T-helper 22 cell (primary cell): ENCODE data around the gene ZNF345.

Experiments
- DNase-seq: peaks from one replicate; pipeline ENCODE4 v3.0.0-alpha.2; 2020; ENCODE audit warnings: low read depth

ZNF345 gene

DNA sequence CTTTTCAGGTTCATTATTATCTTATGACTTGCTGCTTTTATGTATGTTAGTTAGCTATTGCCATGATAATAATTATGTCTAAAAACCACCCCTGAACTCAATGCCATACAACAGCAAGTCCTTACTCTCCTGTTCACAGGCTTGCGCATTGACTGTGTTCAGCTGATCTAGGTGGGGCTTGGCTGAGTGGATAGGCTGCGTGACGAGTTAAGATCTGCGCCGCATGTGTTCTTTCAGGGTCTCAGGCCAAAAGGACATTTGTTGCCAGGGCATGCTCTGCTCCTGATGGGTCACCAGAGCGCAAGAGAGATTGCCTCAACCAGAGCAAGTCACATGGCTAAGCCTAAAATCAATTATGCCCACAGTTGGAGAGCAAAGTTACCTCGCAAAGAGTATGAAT lies 66.3 kb downstream of the ZNF345 start:
- no peak for DNase-seq

DNA sequence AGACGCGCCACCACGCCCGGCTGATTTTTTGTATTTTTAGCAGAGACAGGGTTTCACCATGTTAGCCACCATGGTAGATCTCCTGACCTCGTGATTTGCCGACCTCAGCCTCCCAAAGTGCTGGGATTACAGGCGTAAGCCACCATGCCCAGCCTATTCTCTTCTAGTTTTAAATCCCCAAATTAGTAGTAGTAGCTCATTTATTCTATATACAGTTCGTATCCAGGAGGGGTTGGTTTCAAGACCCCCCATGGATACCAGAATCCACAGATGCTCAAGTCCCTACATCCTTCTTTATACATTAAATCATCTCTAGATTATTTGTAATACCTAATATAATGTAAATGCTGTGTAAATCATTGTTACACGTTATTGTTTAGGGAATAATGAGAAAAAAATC lies 67.4 kb downstream of the ZNF345 start:
- no peak for DNase-seq
